ENCODE results near the gene DNAJC18.
A peak's percentile ranks its signal among the peaks of the same experiment; 100 is the strongest.

The DNAJC18 gene

DNA sequence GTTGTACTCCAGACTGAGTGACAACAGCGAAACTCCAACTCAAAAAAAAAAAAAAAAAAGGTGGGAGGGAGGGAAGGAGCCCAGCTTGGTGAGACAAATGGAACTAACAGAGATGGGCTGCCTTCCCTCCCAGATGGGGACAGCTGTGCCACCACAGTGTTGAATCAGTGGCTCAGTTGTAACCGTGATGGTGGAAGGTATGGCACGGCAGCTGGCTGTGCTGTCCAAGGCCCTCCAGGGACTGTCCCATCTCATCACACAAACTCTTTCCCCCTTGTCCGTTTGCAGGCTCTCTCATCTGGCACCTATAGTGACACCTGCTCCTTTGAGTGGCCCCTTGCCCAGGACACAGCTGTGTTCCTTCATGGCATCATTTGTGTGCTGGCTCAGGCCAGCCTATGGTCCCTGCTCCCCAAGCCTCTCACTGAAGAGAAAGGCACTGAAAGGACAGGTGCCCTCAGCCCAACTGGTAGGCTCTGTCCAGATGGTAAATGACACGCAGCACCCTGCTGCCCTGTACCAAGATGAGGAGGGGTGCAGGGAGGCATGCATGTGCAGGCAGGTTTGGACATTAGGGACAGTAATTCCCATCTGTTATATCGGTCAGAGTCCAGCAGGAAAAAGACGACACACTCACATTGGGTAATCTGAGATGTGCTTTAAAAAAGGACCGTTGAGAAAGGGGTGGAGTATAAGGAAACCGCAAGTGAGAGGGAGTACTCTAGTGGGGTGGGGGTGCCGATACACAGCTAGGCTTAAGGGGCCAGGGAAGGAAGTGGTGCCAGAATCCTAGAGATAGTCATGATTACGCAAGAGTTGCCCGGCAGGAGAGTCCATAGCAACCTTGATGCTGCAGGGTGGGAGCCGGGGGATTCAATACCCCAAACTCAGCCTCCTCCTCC is 35.8 kb upstream of the DNAJC18 start:
- Histone ChIP-seq H3K36me3 (ENCODE audit: control insufficient read depth, insufficient read depth, low read length) (no peaks in the 10 kb centered on the region), H2AFZ (no peak overlapping the region), H3K4me1 (no peaks in the 10 kb centered on the region), H3K9ac (no peak overlapping the region), H3K27ac (no peak overlapping the region), H3K4me3 (ENCODE audit: low read depth, low read length) (no peak overlapping the region), H3K4me2 (ENCODE audit: low read length) (no peak overlapping the region), H3K27me3 (ENCODE audit: control insufficient read depth, insufficient read depth, low read length) (no peaks in the 10 kb centered on the region), H3K79me2 (no peaks in the 10 kb centered on the region), H3K9me3 (ENCODE audit: control insufficient read depth, low read length) (no peaks in the 10 kb centered on the region)
- no peak for TF ChIP-seq CTCF (IDR thresholded peaks at IDR 0.05)

- H2AFZ ChIP-seq, result no peak overlapping the region
- H3K9ac ChIP-seq, result no peak overlapping the region
- no peaks in the 10 kb centered on the region for H3K27me3 ChIP-seq (ENCODE audit: control insufficient read depth, insufficient read depth, low read length)
- H3K79me2 ChIP-seq, result no peaks in the 10 kb centered on the region
- no peak for TF ChIP-seq CTCF (IDR thresholded peaks at IDR 0.05)
- no peak overlapping the region for H3K4me3 ChIP-seq (ENCODE audit: low read depth, low read length)
- no peaks in the 10 kb centered on the region for H3K4me1 ChIP-seq
- H3K36me3 ChIP-seq (ENCODE audit: control insufficient read depth, insufficient read depth, low read length), result no peaks in the 10 kb centered on the region
- H3K4me2 ChIP-seq (ENCODE audit: low read length), result no peak overlapping the region
- H3K27ac ChIP-seq, result peak overlapping the region; percentile 44
- H3K9me3 ChIP-seq (ENCODE audit: control insufficient read depth, low read length), result no peaks in the 10 kb centered on the region
Observed at GRCh38 chr5:139473565-139473964, 34.2 kb upstream of the DNAJC18 start.

GRCh38 chr5:139473105-139473504 is 33.8 kb upstream of the DNAJC18 start:
- Histone ChIP-seq H3K27ac (peak overlapping the region; percentile 44), H3K79me2 (no peaks in the 10 kb centered on the region)
- no peak for TF ChIP-seq CTCF (IDR thresholded peaks at IDR 0.05)

DNA sequence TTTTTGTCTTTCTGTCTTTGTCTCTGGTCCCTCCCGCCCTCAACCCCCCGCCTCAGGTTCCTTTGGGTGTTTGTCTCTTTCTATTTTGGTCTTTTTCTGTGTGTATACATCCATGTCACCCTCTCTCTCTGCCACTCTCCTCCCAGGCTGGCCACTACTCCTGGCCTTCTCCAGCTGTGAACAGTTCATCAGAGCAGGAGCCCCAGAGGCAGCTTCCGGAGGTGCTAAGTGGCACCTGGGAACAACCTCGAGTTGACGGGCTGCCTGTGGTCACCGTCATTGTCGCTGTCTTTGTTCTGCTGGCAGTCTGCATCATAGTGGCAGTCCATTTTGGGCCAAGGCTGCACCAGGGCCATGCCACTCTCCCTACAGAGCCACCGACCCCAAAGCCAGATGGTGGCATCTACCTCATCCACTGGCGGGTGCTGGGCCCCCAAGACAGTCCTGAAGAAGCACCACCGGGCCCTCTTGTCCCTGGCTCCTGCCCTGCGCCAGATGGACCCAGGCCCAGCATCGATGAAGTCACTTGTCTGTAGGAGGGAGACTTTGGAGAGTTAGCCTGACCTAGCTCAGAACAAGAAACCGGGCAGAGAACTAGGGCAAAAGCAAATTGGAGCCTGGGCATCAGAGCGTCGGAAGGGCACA is 33.2 kb upstream of the DNAJC18 start:
- Histone ChIP-seq H3K9me3 (ENCODE audit: control insufficient read depth, low read length) (no peaks in the 10 kb centered on the region), H3K27me3 (ENCODE audit: control insufficient read depth, insufficient read depth, low read length) (no peaks in the 10 kb centered on the region), H2AFZ (no peak overlapping the region), H3K79me2 (no peaks in the 10 kb centered on the region), H3K4me3 (ENCODE audit: low read depth, low read length) (no peak overlapping the region), H3K4me2 (ENCODE audit: low read length) (no peak overlapping the region), H3K36me3 (ENCODE audit: control insufficient read depth, insufficient read depth, low read length) (no peaks in the 10 kb centered on the region), H3K9ac (no peak overlapping the region), H3K4me1 (no peaks in the 10 kb centered on the region), H3K27ac (no peak overlapping the region)
- no peak for TF ChIP-seq CTCF (IDR thresholded peaks at IDR 0.05)

More at GRCh38 chr5:139473105-139473504, 33.8 kb upstream of the DNAJC18 start:
- Histone ChIP-seq H3K4me3 (ENCODE audit: low read depth, low read length) (no peak overlapping the region), H3K9me3 (ENCODE audit: control insufficient read depth, low read length) (no peaks in the 10 kb centered on the region), H2AFZ (no peak overlapping the region), H3K4me1 (no peaks in the 10 kb centered on the region), H3K27me3 (ENCODE audit: control insufficient read depth, insufficient read depth, low read length) (no peaks in the 10 kb centered on the region), H3K4me2 (ENCODE audit: low read length) (no peak overlapping the region), H3K9ac (no peak overlapping the region), H3K36me3 (ENCODE audit: control insufficient read depth, insufficient read depth, low read length) (no peaks in the 10 kb centered on the region)

Data from parathyroid adenoma (tissue), 2 donors.